Neural cell (in vitro differentiated cells): Measurements from ENCODE around the gene NECTIN4. TPM values are rescaled to one million over a fixed set of nuclear protein-coding genes. Genes with fewer than 3 reads are reported as not detected.

Experiments
- H2AFZ ChIP-seq: fragments of 200-600, 300-800 bp; sonication (generic), shearing (Covaris generic); 2 replicates; pipeline ENCODE4 v1.6.0; 2014; ENCODE audit warnings: low read depth, mild to moderate bottlenecking, antibody characterized with exemption, low read length, moderate library complexity
- H3F3A ChIP-seq: fragments of 200-600 bp; shearing (Covaris generic); 2 replicates; pipeline ENCODE4 v1.6.1; 2016; ENCODE audit warnings: mild to moderate bottlenecking, moderate library complexity, mixed read lengths, antibody characterized with exemption, low read length; ENCODE audit not compliant: insufficient read depth, poor library complexity, severe bottlenecking
- H3K27ac ChIP-seq: fragments of 200-600, 300-800 bp; sonication (generic), shearing (Covaris generic); 2 replicates; pipeline ENCODE4 v1.5.1; 2014; ENCODE audit warnings: mild to moderate bottlenecking, low read length, moderate library complexity
- H3K27me3 ChIP-seq: fragments of 300-800, 200-600 bp; sonication (generic), shearing (Covaris generic); 2 replicates; pipeline ENCODE4 v1.6.0; 2014; ENCODE audit warnings: mild to moderate bottlenecking, low read depth, low read length, moderate library complexity; ENCODE audit not compliant: insufficient read depth
- H3K36me3 ChIP-seq: fragments of 300-800, 200-600 bp; sonication (generic), shearing (Covaris generic); 2 replicates; pipeline ENCODE4 v1.5.1; 2014; ENCODE audit warnings: mild to moderate bottlenecking, antibody characterized with exemption, low read length, moderate library complexity; ENCODE audit not compliant: insufficient read depth
- H3K4me2 ChIP-seq: fragments of 300-800, 200-600 bp; sonication (generic), shearing (Covaris generic); 2 replicates; pipeline ENCODE4 v1.6.0; 2014; ENCODE audit warnings: mild to moderate bottlenecking, low read length
- H3K4me3 ChIP-seq: fragments of 300-800, 200-600 bp; sonication (generic), shearing (Covaris generic); 2 replicates; pipeline ENCODE4 v1.5.1; 2014; ENCODE audit warnings: mild to moderate bottlenecking, low read length, moderate library complexity
- H3K79me2 ChIP-seq: fragments of 200-600 bp; shearing (Covaris generic); replicated peaks from 2 replicates; pipeline ENCODE4 v1.6.0; 2014; ENCODE audit warnings: mild to moderate bottlenecking, low read length, moderate library complexity; ENCODE audit not compliant: insufficient read depth
- H3K9ac ChIP-seq: fragments of 300-800, 200-600 bp; sonication (generic), shearing (Covaris generic); 2 replicates; pipeline ENCODE4 v1.6.1; 2016; ENCODE audit warnings: mild to moderate bottlenecking, low read length, mixed read lengths
- H3K9me2 ChIP-seq: fragments of 200-600 bp; shearing (Covaris generic); 2 replicates; pipeline ENCODE4 v1.6.1; 2016; ENCODE audit warnings: mild to moderate bottlenecking, low read length, mixed read lengths; ENCODE audit not compliant: insufficient read depth
- H3K9me3 ChIP-seq: fragments of 200-600, 300-800 bp; sonication (generic), shearing (Covaris generic); 2 replicates; pipeline ENCODE4 v1.6.1; 2016; ENCODE audit warnings: mild to moderate bottlenecking, mixed run types, low read length, moderate library complexity, mixed read lengths
- H4K20me1 ChIP-seq: fragments of 200-600 bp; shearing (Covaris generic); 2 replicates; pipeline ENCODE4 v1.6.1; 2016; ENCODE audit warnings: mild to moderate bottlenecking, mixed run types; ENCODE audit not compliant: insufficient read depth
- EP300 ChIP-seq: fragments of 450-650 bp; conservative IDR thresholded peaks from 2 replicates; pipeline ENCODE4 v1.6.1; 2014; ENCODE audit warnings: antibody characterized with exemption, mild to moderate bottlenecking, moderate library complexity; ENCODE audit not compliant: poor library complexity, severe bottlenecking
- EZH2 ChIP-seq: fragments of 200-600, 300-800 bp; shearing (Covaris generic), sonication (generic); IDR thresholded peaks from 2 replicates; pipeline ENCODE4 v1.6.1; 2014; ENCODE audit warnings: antibody characterized with exemption, low read length, borderline replicate concordance, mild to moderate bottlenecking; ENCODE audit not compliant: insufficient read depth, poor library complexity, severe bottlenecking
- MXI1 ChIP-seq: fragments of 450-650 bp; conservative IDR thresholded peaks from 2 replicates; pipeline ENCODE4 v1.6.1; 2014; ENCODE audit warnings: antibody characterized with exemption, mild to moderate bottlenecking; ENCODE audit not compliant: poor library complexity, severe bottlenecking
- POLR2AphosphoS5 ChIP-seq: IDR thresholded peaks from 2 replicates; pipeline ENCODE4 v1.6.1; 2012
- RAD21 ChIP-seq: fragments of 450-650 bp; conservative IDR thresholded peaks from 2 replicates; pipeline ENCODE4 v1.6.1; 2014; ENCODE audit warnings: antibody characterized with exemption, mild to moderate bottlenecking, moderate library complexity
- REST ChIP-seq: IDR thresholded peaks from 2 replicates; pipeline ENCODE4 v1.6.1; 2012; ENCODE audit warnings: borderline replicate concordance
- SMC3 ChIP-seq: fragments of 450-650 bp; conservative IDR thresholded peaks from 2 replicates; pipeline ENCODE4 v1.6.1; 2014; ENCODE audit warnings: antibody characterized with exemption, mild to moderate bottlenecking, moderate library complexity; ENCODE audit not compliant: poor library complexity
- TAF1 ChIP-seq: IDR thresholded peaks from 2 replicates; pipeline ENCODE4 v1.6.1; 2012; ENCODE audit warnings: low read depth
- polyA plus RNA-seq: library from polyadenylated mRNA; depleted of rRNA; stranded (reverse); fragments of >200 nt; gene quantifications from 2 replicates; pipeline ENCODE4 v1.2.3, GENCODE V29; 2014
- TF ChIP-seq, protein P1 (sequence below): fragments of 450-650 bp; IDR thresholded peaks from 2 replicates; pipeline ENCODE4 v1.5.1; 2014; ENCODE audit warnings: antibody characterized with exemption, mild to moderate bottlenecking, moderate library complexity; ENCODE audit not compliant: poor library complexity, severe bottlenecking

Gene NECTIN4
- polyA plus RNA-seq, 1 donor from 2014 or later = not detected

- Histone ChIP-seq H3K4me2 (no peak overlapping the region), H3K27ac (no peak overlapping the region), H3K36me3 (no peaks in the 10 kb centered on the region), H4K20me1 (no peaks in the 10 kb centered on the region), H2AFZ (no peak overlapping the region), H3F3A (no peaks in the 10 kb centered on the region), H3K79me2 (no peaks in the 10 kb centered on the region), H3K9ac (no peak overlapping the region), H3K9me2 (no peaks in the 10 kb centered on the region), H3K9me3 (no peaks in the 10 kb centered on the region), H3K4me3 (no peak overlapping the region), H3K27me3 (no peaks in the 10 kb centered on the region)
- TF ChIP-seq POLR2AphosphoS5 (no peak), TAF1 (no peak), EP300 (no peak), EZH2 (no peak), MXI1 (no peak), RAD21 (no peak), REST (no peak), SMC3 (no peak)
- TF ChIP-seq, protein P1, sequence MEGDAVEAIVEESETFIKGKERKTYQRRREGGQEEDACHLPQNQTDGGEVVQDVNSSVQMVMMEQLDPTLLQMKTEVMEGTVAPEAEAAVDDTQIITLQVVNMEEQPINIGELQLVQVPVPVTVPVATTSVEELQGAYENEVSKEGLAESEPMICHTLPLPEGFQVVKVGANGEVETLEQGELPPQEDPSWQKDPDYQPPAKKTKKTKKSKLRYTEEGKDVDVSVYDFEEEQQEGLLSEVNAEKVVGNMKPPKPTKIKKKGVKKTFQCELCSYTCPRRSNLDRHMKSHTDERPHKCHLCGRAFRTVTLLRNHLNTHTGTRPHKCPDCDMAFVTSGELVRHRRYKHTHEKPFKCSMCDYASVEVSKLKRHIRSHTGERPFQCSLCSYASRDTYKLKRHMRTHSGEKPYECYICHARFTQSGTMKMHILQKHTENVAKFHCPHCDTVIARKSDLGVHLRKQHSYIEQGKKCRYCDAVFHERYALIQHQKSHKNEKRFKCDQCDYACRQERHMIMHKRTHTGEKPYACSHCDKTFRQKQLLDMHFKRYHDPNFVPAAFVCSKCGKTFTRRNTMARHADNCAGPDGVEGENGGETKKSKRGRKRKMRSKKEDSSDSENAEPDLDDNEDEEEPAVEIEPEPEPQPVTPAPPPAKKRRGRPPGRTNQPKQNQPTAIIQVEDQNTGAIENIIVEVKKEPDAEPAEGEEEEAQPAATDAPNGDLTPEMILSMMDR = no peak
Observed at GRCh38 chr1:161054805-161055204, 34.6 kb downstream of the NECTIN4 start.

DNA sequence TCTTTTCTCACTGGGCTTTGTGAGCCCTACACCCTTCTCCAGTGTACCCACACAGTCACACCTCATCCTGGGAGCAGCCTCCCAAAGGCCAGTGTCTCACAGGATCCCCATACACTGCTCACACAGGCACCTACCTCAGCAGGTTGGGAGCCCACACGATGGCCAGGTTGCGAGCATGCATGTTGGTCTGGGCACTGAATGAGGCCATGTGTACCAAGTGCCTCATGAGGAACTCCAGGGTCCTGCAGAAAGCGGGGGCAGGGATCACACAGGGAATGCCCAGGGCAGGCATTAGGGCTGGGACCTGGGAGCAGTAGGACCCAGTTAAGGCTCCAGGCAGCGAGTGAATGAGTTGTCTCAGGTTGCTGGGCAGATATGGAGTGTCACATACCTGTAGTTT lies 35.1 kb downstream of the NECTIN4 start:
- Histone ChIP-seq H3K27ac (no peak overlapping the region), H3K4me2 (no peak overlapping the region), H3K9me3 (no peaks in the 10 kb centered on the region), H3F3A (no peaks in the 10 kb centered on the region), H3K27me3 (no peaks in the 10 kb centered on the region), H3K9ac (no peak overlapping the region), H4K20me1 (no peaks in the 10 kb centered on the region), H3K9me2 (no peaks in the 10 kb centered on the region), H3K36me3 (no peaks in the 10 kb centered on the region), H2AFZ (no peak overlapping the region), H3K79me2 (no peaks in the 10 kb centered on the region), H3K4me3 (no peak overlapping the region)
- TF ChIP-seq POLR2AphosphoS5 (no peak), SMC3 (no peak), TAF1 (no peak), EP300 (no peak), MXI1 (no peak)
- TF ChIP-seq, protein P1 = no peak
